OCI-LY7 (cell line): ENCODE measurements around the gene SRPK2. TPM values are rescaled to one million over a fixed set of nuclear protein-coding genes. Genes with fewer than 3 reads are reported as not detected.

Experiments
- BruUV-seq: library from RNA; stranded (reverse); fragments of 400-500 nt; replicated peaks from 2 replicates; lab custom pipeline; 2021; lab: Mats Ljungman, UMichigan
- CTCF ChIA-PET: fragments of 300-600 bp; sonication (Branson Sonifier 250); formaldehyde crosslinking; loops from one replicate; lab custom pipeline; 2022; ENCODE audit warnings: antibody characterized with exemption; ENCODE audit not compliant: unreplicated experiment; lab: Charles Lee
- POLR2A ChIA-PET: fragments of 300-600 bp; sonication (Branson Sonifier 250); formaldehyde crosslinking; loops from one replicate; lab custom pipeline; 2022; ENCODE audit warnings: antibody characterized with exemption; lab: Charles Lee
- DNase-seq: peaks from one replicate; pipeline ENCODE4 v3.0.0-alpha.2; 2015; ENCODE audit warnings: low spot score
- H2AFZ ChIP-seq: fragments of 200-600 bp; sonication (generic), shearing (Covaris generic); 2 replicates; pipeline ENCODE4 v1.6.1; 2014; ENCODE audit warnings: mild to moderate bottlenecking, antibody characterized with exemption, low read length, moderate library complexity
- H3K27ac ChIP-seq: fragments of 200-600 bp; sonication (generic); 2 replicates; pipeline ENCODE4 v1.5.1; 2014; ENCODE audit warnings: mixed run types, low read depth, mild to moderate bottlenecking, moderate library complexity, low read length, inconsistent platforms; ENCODE audit not compliant: poor library complexity, severe bottlenecking
- H3K36me3 ChIP-seq: fragments of 200-600 bp; sonication (generic); 2 replicates; pipeline ENCODE4 v1.6.1; 2014; ENCODE audit warnings: mild to moderate bottlenecking, antibody characterized with exemption, low read length, moderate library complexity, mixed read lengths; ENCODE audit not compliant: insufficient read depth
- H3K4me1 ChIP-seq: fragments of 200-600 bp; sonication (generic); 2 replicates; pipeline ENCODE4 v1.5.1; 2014; ENCODE audit warnings: mild to moderate bottlenecking, low read length; ENCODE audit not compliant: insufficient read depth, poor library complexity, severe bottlenecking
- H3K4me2 ChIP-seq: fragments of 200-600 bp; sonication (generic); 2 replicates; pipeline ENCODE4 v1.6.1; 2014; ENCODE audit warnings: mild to moderate bottlenecking, low read length
- H3K4me3 ChIP-seq: fragments of 200-600 bp; sonication (generic); 2 replicates; pipeline ENCODE4 v1.5.1; 2014; ENCODE audit warnings: mild to moderate bottlenecking, low read depth, low read length; ENCODE audit not compliant: poor library complexity, severe bottlenecking
- H3K79me2 ChIP-seq: fragments of 200-600 bp; sonication (generic); 2 replicates; pipeline ENCODE4 v1.6.1; 2016; ENCODE audit warnings: low read depth, mild to moderate bottlenecking, low read length, moderate library complexity, mixed read lengths; ENCODE audit not compliant: insufficient read depth
- H3K9me2 ChIP-seq: fragments of 200-600 bp; sonication (generic); 2 replicates; pipeline ENCODE4 v1.6.1; 2016; ENCODE audit warnings: mild to moderate bottlenecking, low read length, mixed read lengths; ENCODE audit not compliant: insufficient read depth
- H3K9me3 ChIP-seq: fragments of 200-600 bp; sonication (generic); 2 replicates; pipeline ENCODE4 v1.6.1; 2014; ENCODE audit warnings: mild to moderate bottlenecking, mixed run types, low read length, mixed read lengths
- H4K20me1 ChIP-seq: fragments of 200-600 bp; sonication (generic); 2 replicates; pipeline ENCODE4 v1.6.1; 2014; ENCODE audit warnings: mild to moderate bottlenecking, antibody characterized with exemption, low read length, moderate library complexity, mixed read lengths; ENCODE audit not compliant: insufficient read depth
- EZH2phosphoT487 ChIP-seq: fragments of 200-600 bp; sonication (generic); IDR thresholded peaks from 2 replicates; pipeline ENCODE4 v1.6.1; 2018; ENCODE audit warnings: low read depth, borderline replicate concordance, mild to moderate bottlenecking, mixed run types, antibody characterized with exemption, low read length, moderate library complexity, mixed read lengths
- intact Hi-C: fragments of 100-400 bp; cut with micrococcal nuclease; formaldehyde crosslinking; loops from one replicate; pipeline ENCODE4 v1.10.0; 2022; ENCODE audit not compliant: unreplicated experiment
- total RNA-seq, 2 experiments: library from RNA; depleted of rRNA in 1 of 2; stranded (reverse); fragments of >200 nt in 1 of 2; shearing (Covaris generic) in 1 of 2; gene quantifications; 2 replicates each; pipeline ENCODE4 v1.2.3, GENCODE V29; 2014 to 2022
- TF ChIP-seq, protein P1 (sequence below): fragments of 200-600 bp; sonication (generic); conservative IDR thresholded peaks from 2 replicates; pipeline ENCODE4 v1.5.1; 2014; ENCODE audit warnings: mild to moderate bottlenecking, antibody characterized with exemption, low read length, moderate library complexity, mixed read lengths

Gene SRPK2
- total RNA-seq, 2 experiments from 2014 or later = 22.1 to 26.8 TPM

DNA sequence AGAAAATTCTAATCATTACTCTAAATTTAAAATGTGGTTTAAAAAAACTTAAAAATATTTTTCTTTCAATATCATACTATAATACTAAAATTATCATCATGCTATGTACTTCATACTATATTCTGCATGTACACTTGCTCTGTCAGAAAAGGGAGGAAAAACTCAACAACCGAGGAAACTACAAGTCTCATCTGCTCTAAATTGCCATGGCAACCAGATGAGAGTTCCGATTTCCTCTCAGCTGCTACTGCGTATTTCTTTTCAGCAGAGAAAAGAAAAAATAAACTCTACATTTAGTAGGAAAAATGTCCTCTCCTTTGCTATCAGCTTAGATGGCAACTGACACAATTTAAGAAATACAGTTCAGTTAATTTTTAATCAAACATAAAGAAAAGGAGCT, 178.9 kb downstream of the SRPK2 start:
- ChIA-PET CTCF (no interaction called here), POLR2A (interaction anchor here (0.6 to 1.5 kb wide), 4 partner anchors 10 to 190 kb away, joined by 3 to 4 read pairs (median 4); no protein-coding TSS in a partner anchor)
- Histone ChIP-seq H3K9me2 (no peaks in the 10 kb centered on the region), H4K20me1 (no peaks in the 10 kb centered on the region), H2AFZ (no peak overlapping the region), H3K36me3 (no peaks in the 10 kb centered on the region), H3K9me3 (no peaks in the 10 kb centered on the region), H3K27ac (no peak overlapping the region), H3K4me3 (no peak overlapping the region), H3K4me1 (no peaks in the 10 kb centered on the region), H3K79me2 (peaks cover 6% of the 10 kb centered on the region; the same call in 1 of the 2 replicates), H3K4me2 (no peak overlapping the region)
- TF ChIP-seq, protein P1, sequence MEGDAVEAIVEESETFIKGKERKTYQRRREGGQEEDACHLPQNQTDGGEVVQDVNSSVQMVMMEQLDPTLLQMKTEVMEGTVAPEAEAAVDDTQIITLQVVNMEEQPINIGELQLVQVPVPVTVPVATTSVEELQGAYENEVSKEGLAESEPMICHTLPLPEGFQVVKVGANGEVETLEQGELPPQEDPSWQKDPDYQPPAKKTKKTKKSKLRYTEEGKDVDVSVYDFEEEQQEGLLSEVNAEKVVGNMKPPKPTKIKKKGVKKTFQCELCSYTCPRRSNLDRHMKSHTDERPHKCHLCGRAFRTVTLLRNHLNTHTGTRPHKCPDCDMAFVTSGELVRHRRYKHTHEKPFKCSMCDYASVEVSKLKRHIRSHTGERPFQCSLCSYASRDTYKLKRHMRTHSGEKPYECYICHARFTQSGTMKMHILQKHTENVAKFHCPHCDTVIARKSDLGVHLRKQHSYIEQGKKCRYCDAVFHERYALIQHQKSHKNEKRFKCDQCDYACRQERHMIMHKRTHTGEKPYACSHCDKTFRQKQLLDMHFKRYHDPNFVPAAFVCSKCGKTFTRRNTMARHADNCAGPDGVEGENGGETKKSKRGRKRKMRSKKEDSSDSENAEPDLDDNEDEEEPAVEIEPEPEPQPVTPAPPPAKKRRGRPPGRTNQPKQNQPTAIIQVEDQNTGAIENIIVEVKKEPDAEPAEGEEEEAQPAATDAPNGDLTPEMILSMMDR = no peak
- no peak for TF ChIP-seq EZH2phosphoT487
- no peak for DNase-seq
- intact Hi-C loops = no loop called here
- no TSS peak for BruUV-seq

DNA sequence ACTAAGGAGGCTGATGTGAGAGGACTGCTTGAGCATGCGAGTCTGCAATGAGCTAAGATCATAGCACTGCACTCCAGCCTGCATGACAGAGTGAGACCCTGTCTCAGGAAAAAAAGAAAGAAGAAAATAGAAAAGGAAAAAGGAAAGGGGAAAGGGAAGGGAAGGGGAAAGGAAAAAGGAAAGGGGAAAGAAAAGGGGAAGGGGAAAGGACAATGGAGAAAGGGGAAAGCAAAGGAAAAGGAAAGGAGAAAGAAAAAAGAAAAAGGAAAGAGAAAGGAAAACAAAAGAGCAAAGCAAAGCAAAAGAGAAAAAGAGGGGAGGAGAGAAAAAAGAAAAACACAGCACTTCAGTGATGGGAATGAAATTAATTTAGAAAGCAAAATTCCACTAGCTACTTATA, 179.3 kb downstream of the SRPK2 start:
- Histone ChIP-seq H3K9me3 (no peaks in the 10 kb centered on the region), H3K4me2 (no peak overlapping the region), H3K27ac (no peak overlapping the region), H3K4me1 (no peaks in the 10 kb centered on the region), H3K79me2 (peaks cover 6% of the 10 kb centered on the region; the same call in 1 of the 2 replicates), H3K9me2 (no peaks in the 10 kb centered on the region), H3K36me3 (no peaks in the 10 kb centered on the region), H4K20me1 (no peaks in the 10 kb centered on the region), H3K4me3 (no peak overlapping the region), H2AFZ (no peak overlapping the region)
- ChIA-PET CTCF (no interaction called here), POLR2A (interaction anchor here (0.6 to 1.5 kb wide), 6 partner anchors 10 to 421 kb away, joined by 3 to 13 read pairs (median 4); no protein-coding TSS in a partner anchor)
- TF ChIP-seq, protein P1 = no peak
- TF ChIP-seq EZH2phosphoT487 = no peak
- intact Hi-C loops = no loop called here
- BruUV-seq = no TSS peak
- no peak for DNase-seq

DNA sequence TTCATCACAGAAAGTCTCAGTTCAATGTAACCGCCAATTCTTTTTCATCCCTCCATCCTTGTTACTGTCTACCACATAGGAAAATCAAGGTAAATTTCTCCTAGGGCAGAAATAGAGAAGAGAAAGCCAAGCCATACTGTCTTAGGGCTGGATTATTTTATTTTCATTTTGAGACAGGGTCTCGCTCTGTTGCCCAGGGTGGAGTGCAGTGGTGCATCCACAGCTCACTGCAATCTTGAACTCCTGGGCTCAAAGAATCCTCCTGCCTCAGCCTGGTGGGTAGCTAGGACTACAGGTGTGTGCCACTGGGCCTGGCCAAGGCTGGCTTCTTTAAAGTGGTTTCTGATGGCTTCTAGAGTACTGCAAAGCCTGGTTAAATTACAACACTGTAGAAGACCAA, 181.7 kb downstream of the SRPK2 start:
- Histone ChIP-seq H3K4me2 (no peak overlapping the region), H4K20me1 (no peaks in the 10 kb centered on the region), H3K79me2 (peaks cover 6% of the 10 kb centered on the region; the same call in 1 of the 2 replicates), H2AFZ (no peak overlapping the region), H3K4me1 (no peaks in the 10 kb centered on the region), H3K36me3 (no peaks in the 10 kb centered on the region), H3K9me2 (no peaks in the 10 kb centered on the region), H3K27ac (no peak overlapping the region), H3K9me3 (no peaks in the 10 kb centered on the region), H3K4me3 (no peak overlapping the region)
- CTCF ChIA-PET = no interaction called here
- intact Hi-C loops = no loop called here
- POLR2A ChIA-PET = interaction anchor here (0.7 kb wide), 1 partner anchor 23 kb away, joined by 3 read pairs; no protein-coding TSS in a partner anchor
- TF ChIP-seq, protein P1 = no peak
- TF ChIP-seq EZH2phosphoT487 = no peak
- no peak for DNase-seq
- BruUV-seq = no TSS peak
